K562 (cell line): ENCODE measurements around the gene KNDC1.

Experiments used
- CAMTA2 ChIP-seq: fragments of 250-450 bp; sonication (Bioruptor Pico); conservative IDR thresholded peaks from 2 replicates; pipeline ENCODE4 v1.5.1; 2022
- ELF4 ChIP-seq: fragments of 450-650 bp; formaldehyde crosslinking; IDR thresholded peaks from 2 replicates; pipeline ENCODE4 v1.4.0; 2022; ENCODE audit warnings: missing genetic modification characterization
- HCFC1 ChIP-seq: IDR thresholded peaks from 2 replicates; pipeline ENCODE4 v1.6.1; 2012; ENCODE audit warnings: low read depth, low read length, improper control_type of control experiment
- HIVEP1 ChIP-seq: fragments of 250-450 bp; sonication (Bioruptor Pico); IDR thresholded peaks from 2 replicates; pipeline ENCODE4 v1.4.0; 2020; ENCODE audit warnings: mild to moderate bottlenecking
- JUNB ChIP-seq: fragments of 450-650 bp; formaldehyde crosslinking; conservative IDR thresholded peaks from 2 replicates; pipeline ENCODE4 v1.4.0; 2020; ENCODE audit warnings: mild to moderate bottlenecking
- NONO ChIP-seq, 2 experiments: fragments of 200-400 bp in 1 of 2; fragments of 450-650 bp in 1 of 2; formaldehyde crosslinking in 1 of 2; IDR thresholded peaks; 2 replicates each; pipeline ENCODE4 v1.6.1; 2017; ENCODE audit warnings: low read depth in 2 of 2, mild to moderate bottlenecking in 2 of 2, moderate library complexity in 2 of 2, low read length in 1 of 2
- POLR2AphosphoS2 ChIP-seq: IDR thresholded peaks from 2 replicates; pipeline ENCODE4 v1.6.1; 2012; ENCODE audit warnings: low read length, improper control_type of control experiment
- POLR2AphosphoS5 ChIP-seq: IDR thresholded peaks from 2 replicates; pipeline ENCODE4 v1.6.1; 2011; ENCODE audit warnings: mild to moderate bottlenecking, low read depth, low read length, moderate library complexity; ENCODE audit not compliant: control insufficient read depth, insufficient read depth
- PYGO2 ChIP-seq: fragments of 450-650 bp; IDR thresholded peaks from 2 replicates; pipeline ENCODE4 v1.6.1; 2016; ENCODE audit warnings: mild to moderate bottlenecking, missing genetic modification characterization, moderate library complexity, missing compliant biosample characterization
- SIN3B ChIP-seq: fragments of 450-650 bp; IDR thresholded peaks from 2 replicates; pipeline ENCODE4 v1.6.1; 2017; ENCODE audit warnings: low read depth, mild to moderate bottlenecking, moderate library complexity
- TF ChIP-seq, protein P1 (sequence below), 2 experiments: fragments of 450-650 bp; formaldehyde crosslinking in 1 of 2; IDR thresholded peaks; 2 replicates each; pipeline versions ENCODE4 v1.4.0 to v1.6.1; 2014 to 2020; ENCODE audit warnings: mild to moderate bottlenecking in 2 of 2, borderline replicate concordance in 1 of 2, low read depth in 1 of 2
- TF ChIP-seq, protein P2 (sequence below): sonication (generic); formaldehyde crosslinking; IDR thresholded peaks from 2 replicates; pipeline ENCODE4 v1.9.0; 2022; ENCODE audit warnings: mild to moderate bottlenecking, missing genetic modification reagents

DNA sequence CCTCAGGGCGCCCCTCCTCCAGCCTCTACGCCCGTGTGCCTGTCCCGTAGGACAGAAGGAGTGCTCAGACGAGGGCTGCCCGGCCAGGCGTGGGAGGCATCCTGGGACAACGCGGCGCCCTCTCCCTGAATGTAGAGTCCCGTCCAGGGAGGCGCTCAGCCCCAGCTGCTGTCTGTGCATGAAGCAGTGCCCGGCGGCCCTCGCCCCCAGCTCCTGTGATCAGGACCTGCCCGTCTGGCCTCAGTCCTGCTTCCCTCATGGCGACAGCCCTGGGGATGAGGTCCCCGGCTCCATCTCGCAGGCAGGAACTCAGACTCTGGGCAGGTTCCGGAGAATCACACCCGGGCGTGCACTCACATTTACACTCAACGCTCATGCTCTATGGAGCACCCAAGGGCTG lies 45.1 kb downstream of the KNDC1 start:
- TF ChIP-seq POLR2AphosphoS5 (no peak), ELF4 (no peak), SIN3B (no peak), JUNB (CRISPR knock-in tag) (no peak), NONO (IDR thresholded peaks at IDR 0.05; ENCODE audit: low read depth in 2 of 2, low read length in 1 of 2) (no peak), CAMTA2 (CRISPR knock-in tag) (no peak), HCFC1 (no peak), HIVEP1 (CRISPR knock-in tag) (no peak), POLR2AphosphoS2 (no peak), PYGO2 (no peak)
- TF ChIP-seq, protein P1, sequence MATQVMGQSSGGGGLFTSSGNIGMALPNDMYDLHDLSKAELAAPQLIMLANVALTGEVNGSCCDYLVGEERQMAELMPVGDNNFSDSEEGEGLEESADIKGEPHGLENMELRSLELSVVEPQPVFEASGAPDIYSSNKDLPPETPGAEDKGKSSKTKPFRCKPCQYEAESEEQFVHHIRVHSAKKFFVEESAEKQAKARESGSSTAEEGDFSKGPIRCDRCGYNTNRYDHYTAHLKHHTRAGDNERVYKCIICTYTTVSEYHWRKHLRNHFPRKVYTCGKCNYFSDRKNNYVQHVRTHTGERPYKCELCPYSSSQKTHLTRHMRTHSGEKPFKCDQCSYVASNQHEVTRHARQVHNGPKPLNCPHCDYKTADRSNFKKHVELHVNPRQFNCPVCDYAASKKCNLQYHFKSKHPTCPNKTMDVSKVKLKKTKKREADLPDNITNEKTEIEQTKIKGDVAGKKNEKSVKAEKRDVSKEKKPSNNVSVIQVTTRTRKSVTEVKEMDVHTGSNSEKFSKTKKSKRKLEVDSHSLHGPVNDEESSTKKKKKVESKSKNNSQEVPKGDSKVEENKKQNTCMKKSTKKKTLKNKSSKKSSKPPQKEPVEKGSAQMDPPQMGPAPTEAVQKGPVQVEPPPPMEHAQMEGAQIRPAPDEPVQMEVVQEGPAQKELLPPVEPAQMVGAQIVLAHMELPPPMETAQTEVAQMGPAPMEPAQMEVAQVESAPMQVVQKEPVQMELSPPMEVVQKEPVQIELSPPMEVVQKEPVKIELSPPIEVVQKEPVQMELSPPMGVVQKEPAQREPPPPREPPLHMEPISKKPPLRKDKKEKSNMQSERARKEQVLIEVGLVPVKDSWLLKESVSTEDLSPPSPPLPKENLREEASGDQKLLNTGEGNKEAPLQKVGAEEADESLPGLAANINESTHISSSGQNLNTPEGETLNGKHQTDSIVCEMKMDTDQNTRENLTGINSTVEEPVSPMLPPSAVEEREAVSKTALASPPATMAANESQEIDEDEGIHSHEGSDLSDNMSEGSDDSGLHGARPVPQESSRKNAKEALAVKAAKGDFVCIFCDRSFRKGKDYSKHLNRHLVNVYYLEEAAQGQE (IDR thresholded peaks at IDR 0.05; ENCODE audit: borderline replicate concordance), result no peak
- TF ChIP-seq, protein P1 (CRISPR knock-in tag; IDR thresholded peaks at IDR 0.05; ENCODE audit: low read depth), result no peak
- TF ChIP-seq, protein P2, sequence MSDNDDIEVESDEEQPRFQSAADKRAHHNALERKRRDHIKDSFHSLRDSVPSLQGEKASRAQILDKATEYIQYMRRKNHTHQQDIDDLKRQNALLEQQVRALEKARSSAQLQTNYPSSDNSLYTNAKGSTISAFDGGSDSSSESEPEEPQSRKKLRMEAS (CRISPR knock-in tag), result no peak
